Neural progenitor cell (in vitro differentiated cells): ENCODE data around the gene KDM2B.

ENCODE experiments used
- EZH2 ChIP-seq: fragments of 200-600 bp; sonication (generic); IDR thresholded peaks from 2 replicates; pipeline ENCODE4 v1.6.1; 2017; ENCODE audit warnings: antibody characterized with exemption, mild to moderate bottlenecking, moderate library complexity
- EZH2phosphoT487 ChIP-seq: fragments of 200-600 bp; sonication (generic); IDR thresholded peaks from 2 replicates; pipeline ENCODE4 v1.6.1; 2017; ENCODE audit warnings: antibody characterized with exemption

GRCh38 chr12:121507245-121507644 is 73.6 kb downstream of the KDM2B start:
- TF ChIP-seq EZH2phosphoT487, result no peak
- TF ChIP-seq EZH2, result no peak
